GM12891 (cell line): ENCODE data around the gene PUDP.

Experiments
- POLR2A ChIP-seq: IDR thresholded peaks from 2 replicates; pipeline ENCODE4 v1.6.1; 2011; ENCODE audit warnings: low read depth, low read length, control low read depth
- POLR2AphosphoS5 ChIP-seq: IDR thresholded peaks from 2 replicates; pipeline ENCODE4 v1.6.1; 2011; ENCODE audit warnings: low read depth, low read length, control low read depth

DNA sequence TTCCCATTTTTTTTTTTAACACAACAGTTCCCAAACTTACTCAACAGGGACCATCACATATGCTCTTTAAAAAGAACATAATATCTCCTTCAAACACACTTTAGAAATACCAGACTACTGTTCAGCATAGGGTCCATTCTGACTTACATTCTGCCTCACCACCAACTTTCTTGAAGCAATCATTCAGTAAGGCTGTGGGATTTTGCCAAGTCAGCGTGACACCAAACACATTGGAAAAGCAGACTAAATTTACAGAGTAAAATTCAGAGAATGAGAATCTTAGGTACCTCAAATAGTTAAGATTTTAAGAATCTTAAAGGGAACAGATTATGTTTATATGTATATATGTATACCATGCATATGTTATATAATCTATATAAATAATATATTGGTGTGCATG, 7.2 kb upstream of the PUDP start:
- TF ChIP-seq POLR2A = no peak
- TF ChIP-seq POLR2AphosphoS5 = no peak
